Effector memory CD8-positive, alpha-beta T cell (primary cell): ENCODE measurements around the gene ANXA5.
"Not testable (repeated sequence)": the region's sequence is repeated elsewhere in the genome, so short reads cannot be mapped to it uniquely, and the experiment has no call there.

ENCODE experiments used
- ATAC-seq: fragments of 150-1000 bp; cut with Tn5 transposase; replicated peaks from 2 replicates; pipeline ENCODE4 v1.10.0; 2021; ENCODE audit warnings: mild to moderate bottlenecking, moderate library complexity
- DNase-seq, 3 experiments: peaks; one replicate each; pipeline ENCODE4 v3.0.0; 2021
- H3K27ac Mint-ChIP-seq, 2 donors: one replicate each; pipeline ENCODE4 v1.8.0; 2022; ENCODE audit warnings: mild to moderate bottlenecking in 2 of 2, mixed read lengths in 2 of 2, moderate library complexity in 2 of 2
- H3K27me3 Mint-ChIP-seq, 2 donors: one replicate each; pipeline ENCODE4 v1.8.0; 2022; ENCODE audit warnings: mixed read lengths in 2 of 2
- H3K36me3 Mint-ChIP-seq: one replicate; pipeline ENCODE4 v1.8.0; 2022; ENCODE audit warnings: mild to moderate bottlenecking, moderate library complexity, mixed read lengths; ENCODE audit not compliant: insufficient read depth
- H3K4me1 Mint-ChIP-seq, 2 donors: one replicate each; pipeline ENCODE4 v1.8.0; 2022; ENCODE audit warnings: low read depth in 2 of 2, mixed read lengths in 2 of 2
- H3K4me3 Mint-ChIP-seq, 2 donors: one replicate each; pipeline ENCODE4 v1.8.0; 2022; ENCODE audit warnings: mild to moderate bottlenecking in 2 of 2, mixed read lengths in 2 of 2, moderate library complexity in 2 of 2
- H3K9me3 Mint-ChIP-seq, 2 donors: one replicate each; pipeline ENCODE4 v1.8.0; 2022; ENCODE audit warnings: mixed read lengths in 2 of 2

ANXA5 gene

DNA sequence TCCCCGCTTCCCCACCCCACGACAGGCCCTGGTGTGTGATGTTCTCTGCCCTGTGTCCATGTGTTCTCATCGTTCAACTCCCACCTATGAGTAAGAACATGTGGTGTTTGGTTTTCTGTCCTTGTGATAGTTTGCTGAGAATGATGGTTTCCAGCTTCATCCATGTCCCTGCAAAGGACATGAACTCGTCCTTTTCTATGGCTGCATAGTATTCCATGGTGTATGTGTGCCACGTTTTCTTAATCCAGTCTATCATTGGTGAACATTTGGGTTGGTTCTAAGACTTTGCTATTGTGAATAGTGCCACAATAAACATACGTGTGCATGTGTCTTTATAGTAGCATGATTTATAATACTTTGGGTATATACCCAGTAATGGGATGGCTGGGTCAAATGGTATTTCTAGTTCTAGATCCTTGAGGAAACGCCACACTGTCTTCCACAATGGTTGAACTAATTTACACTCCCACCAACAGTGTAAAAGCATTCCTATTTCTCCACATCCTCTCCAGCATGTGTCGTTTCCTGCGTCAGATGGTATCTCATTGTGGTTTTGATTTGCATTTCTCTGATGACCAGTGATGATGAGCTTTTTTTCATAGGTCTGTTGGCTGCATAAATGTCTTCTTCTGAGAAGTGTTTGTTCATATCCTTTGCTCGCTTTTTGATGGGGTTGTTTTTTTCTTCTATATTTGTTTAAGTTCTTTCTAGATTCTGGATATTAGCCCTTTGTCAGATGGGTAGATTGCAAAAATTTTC is 36.4 kb downstream of the ANXA5 start:
- H3K36me3 Mint-ChIP-seq, H3K27me3 Mint-ChIP-seq, H3K9me3 Mint-ChIP-seq, DNase-seq, H3K4me1 Mint-ChIP-seq, H3K4me3 Mint-ChIP-seq, H3K27ac Mint-ChIP-seq, ATAC-seq: not testable (repeated sequence)

GRCh38 chr4:121658125-121658524 is 38.7 kb downstream of the ANXA5 start:
- no peak for ATAC-seq
- Mint-ChIP-seq H3K36me3 (no peaks in the 10 kb centered on the region), H3K9me3 (no peaks in the 10 kb centered on the region), H3K4me3 (no peak overlapping the region), H3K27ac (no peak overlapping the region), H3K4me1 (peaks cover 0 to 3% of the 10 kb centered on the region in 2 donors), H3K27me3 (no peaks in the 10 kb centered on the region)
- no peak for DNase-seq

DNA sequence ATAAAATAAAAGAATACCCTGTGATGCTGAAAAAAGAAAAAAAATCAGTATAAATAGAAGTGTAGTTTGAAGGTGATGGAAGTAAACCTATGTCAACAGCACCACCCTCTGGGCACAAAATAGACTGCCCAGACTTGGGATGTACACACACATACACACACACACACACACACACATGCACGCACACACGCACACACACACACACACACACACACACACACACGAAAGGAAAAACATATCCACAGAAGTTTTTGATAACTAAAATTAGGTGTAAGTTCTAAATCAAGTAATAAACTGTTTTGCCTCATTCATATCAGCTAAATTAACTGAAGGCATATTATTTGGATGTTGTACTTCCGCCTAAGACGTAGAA is 40.5 kb downstream of the ANXA5 start:
- Mint-ChIP-seq H3K27ac (no peak overlapping the region), H3K27me3 (no peaks in the 10 kb centered on the region), H3K9me3 (no peaks in the 10 kb centered on the region), H3K4me3 (no peak overlapping the region), H3K4me1 (peaks cover 0 to 3% of the 10 kb centered on the region in 2 donors), H3K36me3 (no peaks in the 10 kb centered on the region)
- DNase-seq (peak in 1 of 3 experiments; percentile 2), ATAC-seq (no peak)

DNA sequence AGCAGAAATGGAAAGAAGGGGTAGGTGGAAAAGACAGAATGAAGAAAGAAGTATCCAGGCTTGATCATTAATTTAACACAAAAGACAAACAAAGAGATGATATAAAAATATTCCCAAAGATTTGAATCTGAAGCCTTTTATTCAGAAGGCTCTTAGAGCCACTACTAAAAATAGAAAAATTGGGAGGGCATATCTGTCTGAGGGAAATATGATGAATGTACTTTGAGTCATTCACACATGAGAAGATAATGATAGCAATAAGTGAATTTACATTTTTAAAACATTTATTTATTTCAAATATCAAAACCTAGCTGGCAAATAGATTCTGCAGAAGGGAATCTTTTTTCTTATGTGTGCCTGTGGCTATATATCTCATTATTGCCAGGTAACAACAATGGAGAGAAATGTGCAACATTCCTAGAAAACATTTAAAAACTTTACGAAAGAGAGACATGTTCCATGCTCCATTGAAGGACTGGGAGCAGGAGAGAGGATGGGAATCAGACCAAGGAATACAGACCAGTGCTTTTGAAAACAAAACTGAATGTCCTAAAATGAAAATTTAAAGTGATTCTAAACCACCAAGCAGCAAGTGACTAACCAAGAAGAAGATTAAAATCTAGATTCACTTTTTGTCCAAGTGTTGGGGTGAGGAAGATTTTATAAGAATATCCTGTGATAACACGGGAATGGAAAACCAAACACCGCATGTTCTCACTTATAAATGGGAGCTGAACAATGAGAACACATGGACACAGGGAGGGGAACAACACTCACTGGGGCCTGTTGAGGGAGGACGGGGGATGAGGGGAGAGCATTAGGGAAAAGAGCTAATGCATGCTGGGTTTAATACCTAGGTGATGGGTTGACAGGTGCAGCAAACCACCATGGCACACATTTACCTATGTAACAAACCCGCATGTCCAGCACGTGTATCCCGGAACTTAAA is 41.2 kb downstream of the ANXA5 start:
- no peaks in the 10 kb centered on the region for H3K9me3 Mint-ChIP-seq
- H3K36me3 Mint-ChIP-seq, result no peaks in the 10 kb centered on the region
- no peak overlapping the region for H3K4me3 Mint-ChIP-seq
- ATAC-seq (no peak), DNase-seq (no peak)
- no peaks in the 10 kb centered on the region for H3K27me3 Mint-ChIP-seq
- peaks cover 0 to 1% of the 10 kb centered on the region in 2 donors for H3K4me1 Mint-ChIP-seq
- H3K27ac Mint-ChIP-seq, result no peak overlapping the region

DNA sequence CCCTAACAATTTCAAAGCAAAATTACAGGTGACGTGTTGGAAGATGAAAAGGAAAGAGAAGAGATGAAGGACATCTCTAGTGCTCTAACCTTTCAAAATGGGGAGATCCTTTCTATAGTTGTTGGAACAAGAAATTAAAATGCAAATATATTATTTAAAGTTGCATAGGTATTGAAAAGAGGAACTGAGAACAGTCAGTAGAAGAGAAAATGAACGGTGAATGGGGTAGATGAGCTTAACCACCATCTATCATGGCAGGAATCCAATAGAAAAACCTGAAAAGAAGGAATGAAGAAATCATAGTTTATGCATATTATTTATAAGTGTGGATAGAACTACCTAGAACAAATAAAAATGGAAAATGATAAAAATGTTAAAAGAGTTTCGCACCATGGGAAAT is 42.0 kb downstream of the ANXA5 start:
- Mint-ChIP-seq H3K9me3 (no peaks in the 10 kb centered on the region), H3K27me3 (no peaks in the 10 kb centered on the region), H3K4me3 (no peak overlapping the region), H3K36me3 (no peaks in the 10 kb centered on the region), H3K27ac (no peak overlapping the region), H3K4me1 (no peaks in the 10 kb centered on the region)
- no peak for DNase-seq
- ATAC-seq, result no peak

- no peak for DNase-seq
- Mint-ChIP-seq H3K4me3 (no peak overlapping the region), H3K9me3 (no peaks in the 10 kb centered on the region), H3K36me3 (no peaks in the 10 kb centered on the region), H3K27me3 (peaks cover 0 to 6% of the 10 kb centered on the region in 2 donors), H3K4me1 (no peaks in the 10 kb centered on the region), H3K27ac (no peak overlapping the region)
- ATAC-seq, result no peak
These were observed 42.8 kb downstream of the ANXA5 start for GRCh38 chr4:121653986-121654385.

- Mint-ChIP-seq H3K9me3 (no peaks in the 10 kb centered on the region), H3K36me3 (no peaks in the 10 kb centered on the region), H3K4me1 (no peaks in the 10 kb centered on the region), H3K4me3 (no peak overlapping the region), H3K27ac (no peak overlapping the region), H3K27me3 (peaks cover 0 to 6% of the 10 kb centered on the region in 2 donors)
- no peak for ATAC-seq
- DNase-seq, result no peak
These were observed 43.6 kb downstream of the ANXA5 start for GRCh38 chr4:121653214-121653613.

DNA sequence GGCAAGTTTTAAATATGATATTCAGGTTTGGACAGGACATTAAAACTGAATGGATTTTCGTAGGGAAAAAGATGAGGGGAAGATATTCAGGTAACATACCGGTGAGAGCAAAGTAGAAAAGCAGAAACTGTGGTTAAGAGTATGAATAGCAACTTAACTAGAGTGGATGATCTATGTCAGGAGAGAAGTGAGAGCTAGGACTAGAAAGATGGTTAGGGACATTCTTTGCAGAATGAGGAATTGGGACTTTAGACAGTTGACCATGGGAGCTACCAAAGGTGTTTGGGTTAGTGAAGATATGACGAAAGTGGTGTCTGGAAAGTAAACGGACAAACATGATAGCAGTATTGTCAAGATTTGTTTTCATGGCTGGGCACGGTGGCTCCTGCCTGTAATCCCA is 45.2 kb downstream of the ANXA5 start:
- Mint-ChIP-seq H3K27ac (no peak overlapping the region), H3K9me3 (no peaks in the 10 kb centered on the region), H3K27me3 (peaks cover 0 to 6% of the 10 kb centered on the region in 2 donors), H3K4me3 (no peak overlapping the region), H3K36me3 (no peaks in the 10 kb centered on the region), H3K4me1 (no peaks in the 10 kb centered on the region)
- no peak for ATAC-seq
- no peak for DNase-seq

DNA sequence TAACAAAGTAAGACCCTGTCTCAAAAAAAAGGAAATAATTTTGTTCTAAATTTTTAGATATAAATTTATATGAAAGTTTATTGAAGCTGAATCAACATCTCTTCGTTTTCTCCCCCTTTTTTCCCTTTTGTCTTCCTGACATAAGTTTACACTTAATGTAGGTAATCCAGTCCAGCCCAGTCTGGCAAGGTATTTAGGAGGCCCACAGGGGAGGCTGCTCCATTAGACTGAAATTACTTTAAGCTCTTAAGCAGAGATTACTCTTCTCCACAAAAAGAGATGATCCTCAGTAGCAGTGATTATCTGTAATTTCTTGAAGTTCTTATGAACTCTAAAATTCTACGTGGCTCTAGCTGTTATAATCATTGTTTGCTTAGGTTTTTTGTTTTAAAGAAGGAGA is 46.0 kb downstream of the ANXA5 start:
- Mint-ChIP-seq H3K27ac (no peak overlapping the region), H3K4me3 (no peak overlapping the region), H3K9me3 (no peaks in the 10 kb centered on the region), H3K27me3 (peaks cover 0 to 6% of the 10 kb centered on the region in 2 donors), H3K4me1 (no peaks in the 10 kb centered on the region), H3K36me3 (no peaks in the 10 kb centered on the region)
- ATAC-seq (no peak), DNase-seq (no peak)

GRCh38 chr4:121648516-121648915 is 48.3 kb downstream of the ANXA5 start:
- no peaks in the 10 kb centered on the region for H3K9me3 Mint-ChIP-seq
- H3K4me1 Mint-ChIP-seq, result no peaks in the 10 kb centered on the region
- H3K27ac Mint-ChIP-seq, result no peak overlapping the region
- peaks cover 2 to 6% of the 10 kb centered on the region in 2 donors for H3K27me3 Mint-ChIP-seq
- DNase-seq (no peak), ATAC-seq (no peak)
- no peaks in the 10 kb centered on the region for H3K36me3 Mint-ChIP-seq
- H3K4me3 Mint-ChIP-seq, result no peak overlapping the region

GRCh38 chr4:121642876-121643585 is 53.7 kb downstream of the ANXA5 start:
- H3K36me3 Mint-ChIP-seq, result no peaks in the 10 kb centered on the region
- no peak overlapping the region for H3K4me3 Mint-ChIP-seq
- H3K27me3 Mint-ChIP-seq, result peaks cover 10 to 20% of the 10 kb centered on the region in 2 donors
- no peaks in the 10 kb centered on the region for H3K4me1 Mint-ChIP-seq
- ATAC-seq (no peak), DNase-seq (no peak)
- no peak overlapping the region for H3K27ac Mint-ChIP-seq
- no peaks in the 10 kb centered on the region for H3K9me3 Mint-ChIP-seq

DNA sequence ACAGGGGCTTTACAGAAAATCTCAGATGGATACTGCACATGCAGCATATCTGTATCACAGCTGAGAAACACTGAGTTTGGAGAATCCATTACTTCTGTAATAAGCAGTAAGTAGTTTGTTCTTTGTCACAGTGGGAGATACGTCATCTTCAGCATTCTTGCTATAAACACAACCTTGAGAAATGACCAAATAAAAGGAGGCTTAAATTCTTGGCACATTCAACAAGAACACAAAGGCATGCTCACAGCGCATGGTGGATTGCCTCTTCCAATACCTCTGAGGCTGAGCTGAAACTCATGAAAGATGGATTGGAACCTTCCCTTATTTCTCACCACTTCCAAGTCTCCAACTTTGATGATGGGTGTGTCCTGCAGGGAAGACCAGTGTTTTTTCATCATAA is 54.5 kb downstream of the ANXA5 start:
- no peaks in the 10 kb centered on the region for H3K9me3 Mint-ChIP-seq
- H3K4me1 Mint-ChIP-seq, result no peaks in the 10 kb centered on the region
- peaks cover 10 to 22% of the 10 kb centered on the region in 2 donors for H3K27me3 Mint-ChIP-seq
- no peak overlapping the region for H3K27ac Mint-ChIP-seq
- no peaks in the 10 kb centered on the region for H3K36me3 Mint-ChIP-seq
- no peak overlapping the region for H3K4me3 Mint-ChIP-seq
- DNase-seq, result no peak
- ATAC-seq, result no peak

DNA sequence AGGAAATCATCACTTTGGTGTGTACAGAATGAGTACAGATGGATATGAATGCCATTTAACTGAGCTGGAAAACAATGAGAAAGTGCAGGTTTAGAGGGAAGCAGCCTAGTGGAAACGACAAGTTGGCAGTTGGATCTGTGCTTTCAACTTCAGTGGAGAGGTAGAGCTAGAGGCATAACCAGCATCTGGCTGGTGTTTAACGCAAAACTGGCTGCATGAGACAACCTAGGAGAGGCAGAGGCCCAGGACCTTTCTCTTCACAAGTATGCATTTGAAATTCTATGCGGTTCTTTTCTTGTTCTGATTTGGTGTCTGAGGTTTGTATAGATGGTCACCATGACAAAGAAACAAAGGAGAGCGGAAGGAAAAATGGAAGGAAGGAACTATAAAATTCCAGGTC is 63.1 kb downstream of the ANXA5 start:
- DNase-seq (no peak), ATAC-seq (no peak)
- no peak overlapping the region for H3K27ac Mint-ChIP-seq
- no peaks in the 10 kb centered on the region for H3K36me3 Mint-ChIP-seq
- H3K4me1 Mint-ChIP-seq, result no peaks in the 10 kb centered on the region
- H3K4me3 Mint-ChIP-seq, result no peak overlapping the region
- peaks cover 28 to 31% of the 10 kb centered on the region in 2 donors for H3K27me3 Mint-ChIP-seq
- no peaks in the 10 kb centered on the region for H3K9me3 Mint-ChIP-seq
